Smooth muscle cell (in vitro differentiated cells): ENCODE data around the gene ZNF79. TPM values are rescaled to one million over a fixed set of nuclear protein-coding genes. Genes with fewer than 3 reads are reported as not detected.

Experiments
- DNase-seq: peaks from one replicate; lab custom pipeline; 2025; ENCODE audit not compliant: unreplicated experiment; lab: John Stamatoyannopoulos, UW
- H2AFZ ChIP-seq: fragments of 200-600 bp; sonication (generic); 2 replicates; pipeline ENCODE4 v1.6.0; 2016; ENCODE audit warnings: antibody characterized with exemption, low read depth, mild to moderate bottlenecking
- H3F3A ChIP-seq: fragments of 200-600 bp; sonication (generic); 2 replicates; pipeline ENCODE4 v1.6.0; 2017; ENCODE audit warnings: antibody characterized with exemption, low read depth
- H3K27ac ChIP-seq: fragments of 200-600 bp; sonication (generic); 2 replicates; pipeline ENCODE4 v1.5.1; 2016; ENCODE audit warnings: low read depth, mild to moderate bottlenecking
- H3K27me3 ChIP-seq: fragments of 200-600 bp; sonication (generic); 2 replicates; pipeline ENCODE4 v1.6.1; 2016; ENCODE audit warnings: low read depth, mild to moderate bottlenecking
- H3K36me3 ChIP-seq: fragments of 200-600 bp; sonication (generic); 2 replicates; pipeline ENCODE4 v1.5.1; 2016; ENCODE audit warnings: low read depth
- H3K4me1 ChIP-seq: fragments of 200-600 bp; sonication (generic); 2 replicates; pipeline ENCODE4 v1.5.1; 2016; ENCODE audit warnings: low read depth
- H3K4me2 ChIP-seq: fragments of 200-600 bp; sonication (generic); 2 replicates; pipeline ENCODE4 v1.6.0; 2016; ENCODE audit warnings: mild to moderate bottlenecking
- H3K4me3 ChIP-seq: fragments of 200-600 bp; sonication (generic); 2 replicates; pipeline ENCODE4 v1.5.1; 2016; ENCODE audit warnings: mild to moderate bottlenecking
- H3K79me2 ChIP-seq: fragments of 200-600 bp; sonication (generic); 2 replicates; pipeline ENCODE4 v1.6.0; 2016; ENCODE audit warnings: low read depth, mild to moderate bottlenecking
- H3K9ac ChIP-seq: fragments of 200-600 bp; sonication (generic); 2 replicates; pipeline ENCODE4 v1.6.0; 2016; ENCODE audit warnings: low read depth
- H3K9me3 ChIP-seq: fragments of 200-600 bp; sonication (generic); replicated peaks from 2 replicates; pipeline ENCODE4 v1.5.1; 2016; ENCODE audit warnings: low read depth
- H4K20me1 ChIP-seq: fragments of 200-600 bp; sonication (generic); 2 replicates; pipeline ENCODE4 v1.6.0; 2016; ENCODE audit warnings: low read depth
- CTCF ChIP-seq: fragments of 200-600 bp; sonication (generic); IDR thresholded peaks from 2 replicates; pipeline ENCODE4 v1.5.1; 2017; ENCODE audit warnings: borderline replicate concordance, mild to moderate bottlenecking, antibody characterized with exemption; ENCODE audit not compliant: insufficient read depth, poor library complexity, severe bottlenecking
- WGBS: methylation state at CpG from one replicate; pipeline ENCODE4 v1.1.7; 2016; ENCODE audit warnings: low lambda C conversion rate; 5-methylcytosine and 5-hydroxymethylcytosine counted together
- polyA plus RNA-seq: library from polyadenylated mRNA; unstranded; fragments of >200 nt; fragmentation: Nextera tagmentation; extraction: Ambion mirVana; gene quantifications from 2 replicates; pipeline ENCODE4 v1.2.1, GENCODE V29; 2016
- total RNA-seq: library from RNA; depleted of rRNA; stranded (reverse); fragments of >200 nt; gene quantifications from 2 replicates; pipeline ENCODE4 v1.2.3, GENCODE V29; 2014

ZNF79 gene
- total and polyA plus RNA-seq, 2 experiments from 2014 or later, result 4.3 to 6.6 TPM

DNA sequence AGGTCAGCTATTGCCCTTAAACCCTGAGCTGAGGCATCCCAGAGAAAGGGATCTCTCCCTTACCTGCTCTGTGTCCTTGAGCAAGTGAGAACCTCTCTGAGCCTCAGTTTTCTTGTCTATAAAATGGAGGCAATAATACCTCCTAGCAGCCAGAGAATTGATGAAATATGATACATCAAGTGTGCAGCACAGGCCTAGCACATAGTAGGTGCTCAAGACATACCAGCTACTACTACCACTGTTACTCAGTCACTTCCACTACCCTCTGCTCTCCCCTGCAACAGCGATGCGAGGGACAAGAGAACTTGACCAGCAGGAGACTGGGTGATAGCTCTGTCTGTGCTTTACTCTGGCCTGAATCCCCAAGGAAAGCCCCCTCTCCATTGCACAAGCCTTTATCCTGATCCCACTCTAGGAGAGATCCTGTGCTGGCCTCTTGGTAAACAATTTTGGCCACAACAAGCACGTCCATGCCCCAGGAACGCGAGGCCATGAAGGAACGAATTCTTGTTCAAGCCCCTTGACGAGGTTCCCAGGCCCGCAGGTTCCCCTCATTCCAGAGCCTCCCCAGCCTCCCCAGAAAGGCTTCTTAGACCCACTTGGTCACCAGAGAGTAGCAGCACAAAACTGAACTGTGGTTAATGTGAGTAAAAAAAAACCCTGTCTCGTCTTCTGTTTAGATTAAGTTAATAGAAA is 66.5 kb downstream of the ZNF79 start:
- Histone ChIP-seq H3K9me3 (no peaks in the 10 kb centered on the region), H4K20me1 (no peaks in the 10 kb centered on the region), H3K27me3 (no peaks in the 10 kb centered on the region), H3F3A (no peaks in the 10 kb centered on the region), H3K9ac (no peak overlapping the region), H3K27ac (no peak overlapping the region), H3K36me3 (no peaks in the 10 kb centered on the region), H3K79me2 (no peaks in the 10 kb centered on the region), H3K4me2 (no peak overlapping the region), H3K4me1 (no peaks in the 10 kb centered on the region), H3K4me3 (no peak overlapping the region), H2AFZ (no peak overlapping the region)
- WGBS, result 92% methylated on average over 9 of the region's 9 CpGs
- no peak for TF ChIP-seq CTCF
- no peak for DNase-seq

DNA sequence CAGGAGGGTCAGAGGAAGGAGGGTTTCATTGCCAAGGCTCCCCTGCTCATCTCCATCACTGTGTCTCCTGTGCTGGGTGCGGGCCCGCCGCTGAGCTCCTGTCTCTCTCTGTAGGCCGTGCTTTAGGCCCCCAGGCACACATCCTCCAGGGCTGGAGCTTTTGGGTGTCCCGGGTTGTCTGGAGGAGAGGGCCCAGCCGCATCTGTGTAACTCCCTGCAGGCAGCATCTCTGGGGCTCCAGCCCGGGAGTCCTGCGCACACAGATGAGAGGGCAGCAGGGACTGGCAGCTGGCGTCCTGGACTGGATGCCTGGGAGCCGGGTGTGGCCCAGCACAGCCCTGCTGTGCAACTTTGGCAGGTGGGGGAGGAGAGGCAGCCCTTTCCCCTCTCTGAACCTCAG is 67.3 kb downstream of the ZNF79 start:
- no peaks in the 10 kb centered on the region for H3K9me3 ChIP-seq
- no peaks in the 10 kb centered on the region for H4K20me1 ChIP-seq
- no peak for DNase-seq
- TF ChIP-seq CTCF, result no peak
- no peaks in the 10 kb centered on the region for H3K27me3 ChIP-seq
- no peak overlapping the region for H3K9ac ChIP-seq
- no peak overlapping the region for H3K4me2 ChIP-seq
- WGBS, result 99% methylated on average over 9 of the region's 10 CpGs
- H3K27ac ChIP-seq, result no peak overlapping the region
- H2AFZ ChIP-seq, result no peak overlapping the region
- H3F3A ChIP-seq, result no peaks in the 10 kb centered on the region
- H3K4me3 ChIP-seq, result no peak overlapping the region
- H3K79me2 ChIP-seq, result no peaks in the 10 kb centered on the region
- H3K36me3 ChIP-seq, result no peaks in the 10 kb centered on the region
- no peaks in the 10 kb centered on the region for H3K4me1 ChIP-seq

DNA sequence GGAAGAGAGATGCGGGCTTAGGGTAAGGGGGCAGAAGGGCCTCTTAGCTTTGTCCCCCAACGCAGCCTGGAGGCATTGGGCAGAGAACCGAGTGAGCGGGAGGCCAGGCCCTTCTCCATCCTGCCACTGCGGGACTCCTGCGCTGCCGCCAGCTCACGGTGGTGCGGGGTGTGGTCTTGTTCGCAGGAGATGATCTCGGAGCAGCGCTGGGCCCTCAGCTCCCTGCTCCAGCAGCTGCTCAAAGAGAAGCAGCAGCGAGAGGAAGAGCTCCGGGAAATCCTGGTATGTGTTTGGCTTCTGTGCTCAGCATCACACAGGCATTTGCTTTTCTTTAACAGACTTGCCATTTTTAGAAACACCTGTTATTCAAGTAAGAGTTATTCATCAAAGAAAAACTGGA is 68.4 kb downstream of the ZNF79 start:
- DNase-seq, result no peak
- Histone ChIP-seq H3K4me2 (no peak overlapping the region), H3K27me3 (no peaks in the 10 kb centered on the region), H3K36me3 (no peaks in the 10 kb centered on the region), H3K4me3 (no peak overlapping the region), H3K79me2 (no peaks in the 10 kb centered on the region), H3K4me1 (no peaks in the 10 kb centered on the region), H3K27ac (no peak overlapping the region), H3K9ac (no peak overlapping the region), H2AFZ (no peak overlapping the region), H3K9me3 (no peaks in the 10 kb centered on the region), H4K20me1 (no peaks in the 10 kb centered on the region), H3F3A (no peaks in the 10 kb centered on the region)
- 94% methylated on average over 14 of the region's 14 CpGs for WGBS
- no peak for TF ChIP-seq CTCF
